NT2/D1 (cell line): ENCODE measurements around the gene CFAP73.

Experiments used
- YY1 ChIP-seq: IDR thresholded peaks from 2 replicates; pipeline ENCODE4 v1.6.1; 2011; ENCODE audit not compliant: insufficient read length, insufficient read depth
- ZNF274 ChIP-seq: IDR thresholded peaks from 2 replicates; pipeline ENCODE4 v1.6.1; 2011; ENCODE audit warnings: mild to moderate bottlenecking, low read depth, low read length

DNA sequence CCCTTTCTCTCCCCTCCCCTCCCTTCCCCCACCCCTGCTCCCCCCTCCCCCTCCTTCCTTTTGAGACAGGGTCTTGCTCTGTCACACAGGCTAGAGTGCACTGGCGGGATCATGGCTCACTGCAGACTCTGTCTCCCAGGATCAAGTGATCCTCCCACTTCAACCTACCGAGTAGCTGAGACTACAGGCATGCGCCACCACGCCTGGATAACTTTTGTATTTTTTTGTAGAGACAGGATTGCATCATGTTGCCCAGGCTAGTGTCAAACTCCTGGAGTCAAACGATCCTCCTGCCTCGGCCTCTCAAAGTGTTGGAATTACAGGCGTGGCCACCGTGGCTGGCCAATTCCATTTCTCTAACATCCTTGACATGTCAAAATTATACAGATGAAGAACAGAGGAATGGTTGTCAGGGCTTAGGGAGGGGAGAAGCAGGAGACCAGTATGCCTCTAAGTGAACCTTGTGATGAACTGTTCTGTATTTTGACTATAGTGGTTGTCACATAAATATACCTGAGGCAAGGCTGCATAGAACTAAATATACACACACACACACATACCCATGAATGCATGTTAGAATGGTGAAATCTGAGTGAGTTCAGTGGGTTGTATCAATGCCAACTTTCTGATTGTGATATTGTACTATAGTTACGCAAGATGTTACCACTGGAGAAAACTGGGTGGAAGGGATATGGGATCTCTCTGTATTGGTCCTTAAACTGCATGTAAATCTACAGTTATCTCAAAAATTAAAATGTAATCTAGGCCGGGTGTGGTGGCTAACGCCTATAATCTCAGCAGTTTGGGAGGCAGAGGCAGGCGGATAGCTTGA lies 3.6 kb upstream of the CFAP73 start:
- TF ChIP-seq YY1 = no peak
- no peak for TF ChIP-seq ZNF274
